T-helper 17 cell (primary cell): ENCODE results near the gene C6orf136. TPM values are rescaled to one million over a fixed set of nuclear protein-coding genes. Genes with fewer than 3 reads are reported as not detected.
A peak's percentile ranks its signal among the peaks of the same experiment; 100 is the strongest.
"Not testable (repeated sequence)": the region's sequence is repeated elsewhere in the genome, so short reads cannot be mapped to it uniquely, and the experiment has no call there.

ENCODE experiments used
- ATAC-seq: fragments of 150-1000 bp; cut with Tn5 transposase; 2 replicates; pipeline ENCODE4 v1.10.0; 2021; ENCODE audit warnings: mild to moderate bottlenecking, moderate library complexity
- DNase-seq, 3 donors: peaks; one replicate each; pipeline versions ENCODE4 v3.0.0 to v3.0.0-alpha.2; 2020 to 2021
- H3K9me3 ChIP-seq: one replicate; pipeline ENCODE4 v1.7.0; 2013; ENCODE audit warnings: low read length, mild to moderate bottlenecking; ENCODE audit not compliant: control insufficient read depth, poor library complexity, severe bottlenecking
- H3K27ac Mint-ChIP-seq: one replicate; pipeline ENCODE4 v1.8.0; 2022; ENCODE audit warnings: mild to moderate bottlenecking, moderate library complexity, mixed read lengths
- H3K27me3 Mint-ChIP-seq: one replicate; pipeline ENCODE4 v1.8.0; 2022; ENCODE audit warnings: mixed read lengths
- H3K36me3 Mint-ChIP-seq: one replicate; pipeline ENCODE4 v1.8.0; 2022; ENCODE audit warnings: low read depth, mixed read lengths
- H3K4me1 Mint-ChIP-seq: one replicate; pipeline ENCODE4 v1.8.0; 2022; ENCODE audit warnings: mild to moderate bottlenecking, mixed read lengths
- H3K4me3 Mint-ChIP-seq: one replicate; pipeline ENCODE4 v1.8.0; 2022; ENCODE audit warnings: mild to moderate bottlenecking, moderate library complexity, mixed read lengths
- total RNA-seq, 4 donors: library from RNA in 2 of 4; stranded (reverse) in 2 of 4; gene quantifications; one replicate each; pipeline ENCODE4 v1.2.3 and lab custom pipeline; 2022 to 2026

Gene C6orf136
- total RNA-seq, 2 donors from 2014 or later: 32.6 to 37.0 TPM

GRCh38 chr6:30656513-30656912 lies 9.6 kb downstream of the C6orf136 start:
- H3K27ac Mint-ChIP-seq: no peak overlapping the region
- no peak overlapping the region for H3K4me3 Mint-ChIP-seq
- no peak for DNase-seq
- H3K9me3 ChIP-seq: no peaks in the 10 kb centered on the region
- no peak for ATAC-seq
- no peaks in the 10 kb centered on the region for H3K27me3 Mint-ChIP-seq
- H3K36me3 Mint-ChIP-seq: peaks cover 10% of the 10 kb centered on the region
- H3K4me1 Mint-ChIP-seq: peaks cover 12% of the 10 kb centered on the region

- DNase-seq (no peak), ATAC-seq (no peak)
- H3K4me3 Mint-ChIP-seq: peak overlapping the region; percentile 28
- peaks cover 11% of the 10 kb centered on the region for H3K36me3 Mint-ChIP-seq
- H3K9me3 ChIP-seq: no peaks in the 10 kb centered on the region
- peak overlapping the region; percentile 27 for H3K27ac Mint-ChIP-seq
- peaks cover 12% of the 10 kb centered on the region for H3K4me1 Mint-ChIP-seq
- H3K27me3 Mint-ChIP-seq: no peaks in the 10 kb centered on the region
Observed at GRCh38 chr6:30657454-30657853, 10.5 kb downstream of the C6orf136 start.

DNA sequence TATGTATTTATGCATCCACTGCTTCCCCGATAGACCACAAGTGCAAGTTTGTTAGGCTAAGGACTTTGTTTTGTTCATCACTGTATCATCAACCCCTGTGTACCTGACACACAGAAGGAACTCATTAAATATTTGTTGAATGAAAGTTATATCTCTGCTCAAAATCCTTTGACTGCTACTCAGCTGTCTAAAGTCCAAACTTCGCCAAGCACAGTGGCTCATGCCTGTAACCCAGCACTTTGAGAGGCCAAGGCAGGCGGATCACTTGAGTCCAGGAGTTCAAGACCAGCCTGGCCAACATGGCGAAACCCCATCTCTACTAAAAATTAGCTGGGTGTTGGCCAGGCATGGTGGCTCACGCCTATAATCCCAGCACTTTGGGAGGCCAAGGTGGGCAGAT lies 11.0 kb downstream of the C6orf136 start:
- not testable (repeated sequence) for H3K27me3 Mint-ChIP-seq, H3K9me3 ChIP-seq, H3K4me3 Mint-ChIP-seq, DNase-seq, ATAC-seq
- Mint-ChIP-seq H3K4me1 (peaks cover 12% of the 10 kb centered on the region), H3K27ac (peak overlapping the region; percentile 27), H3K36me3 (peaks cover 13% of the 10 kb centered on the region)

DNA sequence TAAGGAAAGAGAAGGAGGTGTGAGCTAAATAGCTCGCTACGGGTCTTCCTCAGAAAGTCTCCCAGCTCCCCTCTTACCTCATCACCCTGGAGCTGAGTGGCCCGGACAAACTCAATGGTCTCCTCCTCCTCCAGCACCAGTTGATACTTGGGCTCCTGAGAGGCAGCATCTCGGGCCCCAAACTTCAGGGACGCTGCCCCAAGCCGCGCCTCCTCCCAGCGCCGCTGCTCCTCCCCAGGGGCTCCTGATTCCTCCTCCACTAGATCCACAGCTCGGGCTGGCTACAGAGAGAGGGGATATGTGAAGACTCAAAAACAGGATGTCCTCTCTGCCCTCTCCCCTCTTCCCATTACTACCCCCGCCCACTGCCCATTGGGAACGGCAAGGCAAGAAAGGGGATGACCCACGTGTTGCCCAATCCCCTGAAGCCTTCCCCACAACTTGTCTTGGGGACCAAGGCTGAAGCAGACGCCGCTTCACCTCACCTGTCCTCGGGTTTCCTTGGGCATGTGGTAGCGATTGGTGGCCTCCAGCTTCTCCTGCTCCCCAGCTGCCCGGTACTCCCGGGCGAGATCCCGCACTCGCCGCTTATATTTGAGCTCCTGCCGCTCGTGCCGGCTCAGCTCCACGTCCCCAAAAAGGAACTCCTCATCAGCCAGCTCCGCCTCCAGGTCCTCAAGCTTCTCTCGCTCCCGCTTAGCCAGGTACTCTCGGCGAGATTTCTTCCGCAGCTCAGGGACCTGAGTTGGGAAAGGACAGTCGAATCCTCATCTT lies 18.2 kb downstream of the C6orf136 start:
- no peak for DNase-seq
- H3K27ac Mint-ChIP-seq: no peak overlapping the region
- H3K4me1 Mint-ChIP-seq: peaks cover 6% of the 10 kb centered on the region

GRCh38 chr6:30666300-30666699 lies 19.4 kb downstream of the C6orf136 start:
- not testable (repeated sequence) for H3K27ac Mint-ChIP-seq, H3K9me3 ChIP-seq, H3K4me3 Mint-ChIP-seq, H3K27me3 Mint-ChIP-seq, ATAC-seq, DNase-seq
- Mint-ChIP-seq H3K4me1 (peaks cover 14% of the 10 kb centered on the region), H3K36me3 (peaks cover 12% of the 10 kb centered on the region)

More for the DNA sequence above, 18.2 kb downstream of the C6orf136 start:
- Mint-ChIP-seq H3K36me3 (peaks cover 7% of the 10 kb centered on the region), H3K4me3 (no peak overlapping the region), H3K27me3 (no peaks in the 10 kb centered on the region)
- no peaks in the 10 kb centered on the region for H3K9me3 ChIP-seq
- ATAC-seq: no peak

DNA sequence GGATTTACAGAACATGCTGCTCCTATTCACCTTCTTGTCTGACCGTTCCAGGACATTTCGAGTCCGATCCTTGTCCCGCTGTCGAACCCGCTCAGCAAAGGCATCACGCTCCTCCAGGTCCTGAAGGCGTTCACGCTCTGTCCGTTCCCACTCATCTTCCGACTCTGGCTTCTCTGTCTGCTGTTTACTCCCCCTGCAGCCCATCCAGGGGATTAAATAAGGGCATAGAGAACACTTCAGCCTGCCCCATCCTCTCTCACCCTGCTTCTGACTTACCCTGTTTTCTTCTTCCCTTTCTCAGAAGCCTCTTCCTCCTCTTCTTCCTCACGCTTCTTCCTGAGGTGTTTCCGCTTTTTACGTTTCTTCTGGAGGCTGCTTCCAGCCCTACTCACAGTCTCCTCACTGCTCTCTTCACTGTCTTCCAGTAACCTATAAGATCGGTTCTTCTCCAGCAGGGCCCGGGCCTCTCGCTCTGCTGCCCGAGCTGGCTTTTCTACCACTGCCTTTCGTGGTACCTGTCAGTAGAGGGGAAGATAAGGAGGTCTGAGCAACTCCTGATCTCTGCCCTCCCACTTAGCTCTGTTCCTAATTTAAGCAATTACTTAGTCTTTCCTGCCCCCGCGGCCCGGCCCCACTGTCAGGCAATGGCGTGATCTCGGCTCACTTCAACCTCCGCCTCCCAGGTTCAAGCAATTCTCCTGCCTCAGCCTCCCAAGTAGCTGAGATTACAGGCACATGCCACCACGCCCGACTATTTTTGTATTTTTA lies 24.0 kb downstream of the C6orf136 start:
- DNase-seq: no peak
- Mint-ChIP-seq H3K27me3 (no peaks in the 10 kb centered on the region), H3K36me3 (peaks cover 7% of the 10 kb centered on the region), H3K27ac (no peak overlapping the region), H3K4me1 (peaks cover 26% of the 10 kb centered on the region), H3K4me3 (peak overlapping the region; percentile 79)
- no peak for ATAC-seq
- H3K9me3 ChIP-seq: no peaks in the 10 kb centered on the region

- Mint-ChIP-seq H3K36me3 (peaks cover 14% of the 10 kb centered on the region), H3K27ac (peak within 1 kb of the TSS; percentile 95), H3K27me3 (no peaks in the 10 kb centered on the region), H3K4me3 (peak within 1 kb of the TSS; percentile 94), H3K4me1 (peaks cover 32% of the 10 kb centered on the region)
- peak; percentile 84 for ATAC-seq
- no peaks in the 10 kb centered on the region for H3K9me3 ChIP-seq
- DNase-seq: peak; percentile 73 to 81 (median 79)
Observed at GRCh38 chr6:30672445-30673253, 25.7 kb downstream of the C6orf136 start, which contains the start of gene DHX16. TSS of gene DHX16 (minus strand) at chr6:30673006. CDS start at chr6:30672841, 165 bp downstream.

- no peak for ATAC-seq
- DNase-seq: no peak
- Mint-ChIP-seq H3K4me1 (peaks cover 35% of the 10 kb centered on the region), H3K27ac (peak overlapping the region; percentile 82), H3K4me3 (no peak overlapping the region), H3K27me3 (no peaks in the 10 kb centered on the region), H3K36me3 (peaks cover 13% of the 10 kb centered on the region)
- no peaks in the 10 kb centered on the region for H3K9me3 ChIP-seq
Observed at GRCh38 chr6:30676660-30677285, 29.8 kb downstream of the C6orf136 start.

GRCh38 chr6:30678964-30679726 lies 32.2 kb downstream of the C6orf136 start:
- peak overlapping the region; percentile 100 for H3K4me3 Mint-ChIP-seq
- no peaks in the 10 kb centered on the region for H3K9me3 ChIP-seq
- ATAC-seq (peak; percentile 46), DNase-seq (peak; percentile 85 to 97 (median 90))
- H3K36me3 Mint-ChIP-seq: peaks cover 24% of the 10 kb centered on the region
- peaks cover 41% of the 10 kb centered on the region for H3K4me1 Mint-ChIP-seq
- peak overlapping the region; percentile 97 for H3K27ac Mint-ChIP-seq
- no peaks in the 10 kb centered on the region for H3K27me3 Mint-ChIP-seq

GRCh38 chr6:30679765-30680535 lies 33.0 kb downstream of the C6orf136 start:
- Mint-ChIP-seq H3K4me3 (peak overlapping the region; percentile 100), H3K4me1 (peaks cover 44% of the 10 kb centered on the region), H3K27me3 (no peaks in the 10 kb centered on the region), H3K36me3 (peaks cover 29% of the 10 kb centered on the region), H3K27ac (peak overlapping the region; percentile 97)
- no peaks in the 10 kb centered on the region for H3K9me3 ChIP-seq
- ATAC-seq: no peak
- no peak for DNase-seq

DNA sequence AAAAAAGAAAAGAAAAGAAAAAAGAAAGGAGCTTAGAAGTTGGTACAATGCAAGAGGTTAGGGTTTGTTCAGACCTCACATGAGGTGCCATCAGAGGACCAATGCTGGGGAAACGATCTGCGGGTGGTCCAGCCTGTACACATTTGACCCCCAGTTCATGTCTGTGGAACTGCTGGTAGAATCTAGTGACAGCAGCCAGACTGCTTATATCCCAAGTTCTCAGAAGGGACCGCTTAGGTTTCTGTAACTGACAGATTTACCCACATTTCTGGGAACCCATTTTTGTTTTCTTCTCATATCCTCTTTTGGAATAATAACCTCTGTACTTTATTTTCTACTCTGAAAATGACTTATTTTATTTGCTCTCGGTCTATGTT lies 34.8 kb downstream of the C6orf136 start:
- peaks cover 37% of the 10 kb centered on the region for H3K36me3 Mint-ChIP-seq
- H3K27ac Mint-ChIP-seq: peak overlapping the region; percentile 97
- ATAC-seq (no peak), DNase-seq (no peak)
- no peaks in the 10 kb centered on the region for H3K27me3 Mint-ChIP-seq
- H3K4me1 Mint-ChIP-seq: peaks cover 45% of the 10 kb centered on the region
- no peaks in the 10 kb centered on the region for H3K9me3 ChIP-seq
- peak overlapping the region; percentile 100 for H3K4me3 Mint-ChIP-seq
